Motor neuron (in vitro differentiated cells): ENCODE data around the gene BNC1. TPM values are rescaled to one million over a fixed set of nuclear protein-coding genes. Genes with fewer than 3 reads are reported as not detected.

ENCODE experiments used
- ATAC-seq, 8 experiments: fragments of 200-7000 bp; cut with Tn5 transposase; replicated peaks in 6 of 8; 2 replicates each; pipeline ENCODE4 v1.8.0; 2021; ENCODE audit warnings: mild to moderate bottlenecking in 8 of 8, moderate library complexity in 8 of 8
- H3K27ac ChIP-seq, 2 donors: fragments of 250-450 bp; sonication (Bioruptor Pico); 2 replicates each; pipeline ENCODE4 v1.9.0; 2021; ENCODE audit warnings: antibody characterized with exemption in 2 of 2, mild to moderate bottlenecking in 2 of 2, moderate library complexity in 1 of 2
- H3K4me1 ChIP-seq, 2 donors: fragments of 250-450 bp; sonication (Bioruptor Pico); replicated peaks in 1 of 2; 2 replicates each; pipeline ENCODE4 v1.6.1; 2021; ENCODE audit warnings: antibody characterized with exemption in 2 of 2, mild to moderate bottlenecking in 2 of 2, moderate library complexity in 1 of 2
- H3K4me3 ChIP-seq, 5 donors: fragments of 250-450 bp; sonication (Bioruptor Pico); 2 replicates each; pipeline ENCODE4 v1.9.0; 2021; ENCODE audit warnings: antibody characterized with exemption in 5 of 5, mild to moderate bottlenecking in 5 of 5, moderate library complexity in 4 of 5
- WGBS, 10 experiments: fragments of 450-650 bp; shearing (Covaris generic); methylation state at CpG; one replicate each; pipeline ENCODE4 v1.0.0; 2022; 5-methylcytosine and 5-hydroxymethylcytosine counted together
- in situ Hi-C, 9 experiments: fragments of 400-800 bp; cut with MboI; loops; one replicate each; pipeline ENCODE4 v1.15.0; 2021; ENCODE audit warnings: low sequenced_read_pairs in 9 of 9, low pct_unique_long_range_greater_than_20kb in 2 of 9; ENCODE audit not compliant: unreplicated experiment in 9 of 9
- total RNA-seq, 8 experiments: library from RNA; unstranded; fragments of 300-600 nt; gene quantifications; 2 replicates each; pipeline versions ENCODE4 v1.2.3 to v1.2.4, GENCODE V29; 2022

BNC1 gene
- total RNA-seq, 8 experiments from 2014 or later = 0.05 to 7.1 (median 0.15) TPM

DNA sequence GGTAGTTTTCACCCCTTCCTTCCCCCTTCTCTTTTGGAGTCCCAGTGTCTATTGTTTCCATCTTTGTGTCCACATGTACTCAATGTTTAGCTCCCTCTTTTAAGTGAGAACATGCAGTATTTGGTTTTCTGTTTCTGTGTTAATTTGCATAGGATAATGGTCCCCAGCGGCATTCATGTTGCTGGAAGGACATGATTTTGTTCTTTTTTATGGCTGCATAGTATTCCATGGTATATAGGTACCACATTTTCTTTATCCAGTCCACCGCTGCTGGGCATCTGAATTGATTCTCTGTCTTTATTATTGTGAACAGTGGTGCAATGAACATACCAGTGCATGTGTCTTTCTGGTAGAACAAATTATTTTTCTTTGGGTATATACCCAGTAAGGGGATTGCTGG lies 69.2 kb downstream of the BNC1 start:
- peaks cover 0 to 8% of the 10 kb centered on the region in 2 donors for H3K4me1 ChIP-seq
- ATAC-seq = no peak
- H3K4me3 ChIP-seq = no peak overlapping the region
- WGBS, 10 experiments = 81 to 100% (median 98%) methylated on average over 1 to 2 of the region's 2 CpGs
- no peak overlapping the region for H3K27ac ChIP-seq
- in situ Hi-C loops = loop anchor here in 1 of 9 experiments (25.0 kb wide), 1 partner anchor 203 kb away; the partner anchor contains the start of gene C15orf40

DNA sequence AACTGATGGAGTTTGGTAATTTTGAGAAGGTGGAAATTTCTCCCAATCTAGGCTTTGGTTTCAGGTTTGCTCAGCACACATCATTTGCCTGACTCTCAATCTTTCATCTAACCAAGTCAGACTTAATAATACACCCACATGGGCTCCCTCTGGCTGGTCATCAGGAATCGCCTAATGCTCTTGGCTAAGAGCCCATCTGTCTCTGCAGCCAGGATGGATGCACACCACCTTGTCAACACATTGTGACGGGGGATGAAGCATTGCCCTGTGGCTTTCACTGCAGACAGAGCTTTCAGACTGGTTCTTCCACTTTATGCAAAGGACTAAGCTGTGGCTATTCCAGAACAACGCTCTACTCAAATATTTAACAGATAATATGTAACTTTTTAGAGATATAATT lies 73.8 kb downstream of the BNC1 start:
- Histone ChIP-seq H3K4me3 (no peak overlapping the region), H3K27ac (no peak overlapping the region), H3K4me1 (peaks cover 0 to 14% of the 10 kb centered on the region in 2 donors)
- WGBS, 10 experiments = 0 to 86% (median 40%) methylated on average over 1 to 2 of the region's 3 CpGs; no CpG with 5 or more reads in 2 of the 10 experiments
- in situ Hi-C loops = loop anchor here in 1 of 9 experiments (25.0 kb wide), 1 partner anchor 198 kb away; the partner anchor contains the start of gene C15orf40
- peak in 7 of 8 experiments; percentile 3 to 52 (median 23) for ATAC-seq

DNA sequence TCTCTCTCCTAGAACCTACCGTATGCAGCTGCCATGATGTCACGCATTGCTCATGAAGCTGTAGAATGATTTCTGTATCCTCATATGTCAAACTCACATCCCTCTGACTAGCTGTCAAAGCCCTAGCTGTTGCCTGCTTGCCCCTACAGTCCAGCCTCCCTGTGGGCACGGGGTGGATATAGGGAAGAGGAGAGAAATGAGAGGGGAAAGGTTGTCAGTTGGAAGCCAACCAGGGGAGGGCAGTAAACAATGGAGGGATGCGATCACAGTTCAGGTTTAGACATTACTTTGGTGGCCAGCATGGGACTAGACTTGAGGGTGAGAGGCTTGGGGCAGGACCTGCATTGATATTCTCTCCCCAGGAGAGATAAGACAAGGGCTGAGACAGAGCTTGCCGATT lies 75.1 kb downstream of the BNC1 start:
- Histone ChIP-seq H3K27ac (no peak overlapping the region), H3K4me1 (peaks cover 12 to 22% of the 10 kb centered on the region in 2 donors), H3K4me3 (no peak overlapping the region)
- no peak for ATAC-seq
- in situ Hi-C loops = loop anchor here in 1 of 9 experiments (25.0 kb wide), 1 partner anchor 197 kb away; the partner anchor contains the start of gene C15orf40
- 55 to 100% (median 92%) methylated on average over 1 to 5 of the region's 5 CpGs for WGBS, 10 experiments

DNA sequence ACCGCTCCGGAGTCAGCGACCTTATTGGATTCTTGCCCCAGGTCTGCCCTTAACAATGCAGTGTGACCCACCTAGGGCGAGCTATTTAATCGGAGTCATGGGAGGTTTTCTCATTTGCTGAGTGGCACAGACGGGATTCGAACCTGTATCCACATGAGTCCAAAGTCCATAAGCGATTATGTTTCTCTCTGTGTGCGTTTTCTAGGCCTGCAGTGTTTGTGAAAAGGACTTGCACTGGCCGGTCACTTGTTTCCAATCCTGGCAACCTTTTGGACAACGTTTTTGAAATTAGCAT lies 76.2 kb downstream of the BNC1 start:
- Histone ChIP-seq H3K4me1 (peaks cover 22% of the 10 kb centered on the region in 2 donors), H3K4me3 (peak overlapping the region; percentile 55 to 99 (median 70)), H3K27ac (peak overlapping the region; percentile 92)
- in situ Hi-C loops = loop anchor here in 1 of 9 experiments (25.0 kb wide), 1 partner anchor 196 kb away; the partner anchor contains the start of gene C15orf40
- no peak for ATAC-seq
- 9 to 67% (median 17%) methylated on average over 2 to 8 of the region's 11 CpGs; no CpG with 5 or more reads in 6 of the 10 experiments for WGBS, 10 experiments

DNA sequence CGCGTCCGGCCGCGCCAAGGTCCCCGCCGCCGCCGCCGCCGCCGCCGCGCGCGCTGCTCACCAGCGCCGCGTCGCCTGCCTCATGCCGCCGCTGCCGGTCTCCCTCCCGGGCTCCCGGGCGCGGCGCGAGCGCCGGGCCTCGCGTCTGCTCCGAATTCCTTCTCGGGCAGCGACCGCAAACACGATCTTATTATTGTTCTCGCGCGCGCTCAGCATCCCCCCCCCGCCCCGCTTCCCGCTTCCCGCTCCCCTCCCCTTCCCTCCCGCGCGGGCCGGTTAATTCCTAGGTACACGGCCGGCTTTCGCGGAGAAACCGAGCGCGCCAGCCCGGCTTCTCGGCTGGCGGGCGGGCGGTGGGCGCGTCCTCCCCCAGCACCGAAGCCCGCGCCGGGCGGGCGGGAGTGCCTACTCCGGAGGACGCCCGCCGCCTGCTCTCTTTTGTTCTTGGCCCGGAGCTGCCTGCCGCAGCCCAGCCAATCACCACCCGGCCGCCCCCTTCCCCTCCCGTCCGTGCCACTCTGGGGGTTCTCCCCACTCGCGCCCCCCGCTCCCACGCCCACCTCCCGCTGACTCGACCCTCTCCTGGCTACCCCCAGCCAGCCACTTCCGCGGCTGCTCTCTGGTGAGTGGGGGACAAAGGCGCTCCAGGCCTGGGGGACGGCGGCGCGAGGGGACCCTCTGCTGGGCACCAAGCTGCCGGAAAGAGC lies 76.7 kb downstream of the BNC1 start, which contains the start of gene HDGFL3:
Gene HDGFL3, minus strand, starts transcription at position 164 of the 707 bp plus-strand sequence. CDS start 409 bp downstream, outside the sequence.
- H3K27ac ChIP-seq = peak within 1 kb of the TSS; percentile 92
- H3K4me1 ChIP-seq = peaks cover 22 to 24% of the 10 kb centered on the region in 2 donors
- in situ Hi-C loops = loop anchor here in 1 of 9 experiments (25.0 kb wide), 1 partner anchor 196 kb away; the partner anchor contains the start of gene C15orf40
- peak within 1 kb of the TSS; percentile 55 to 99 (median 70) for H3K4me3 ChIP-seq
- ATAC-seq = peak; percentile 37 to 77 (median 70)
- no CpG with 5 or more reads among the region's 94 CpGs for WGBS, 10 experiments

DNA sequence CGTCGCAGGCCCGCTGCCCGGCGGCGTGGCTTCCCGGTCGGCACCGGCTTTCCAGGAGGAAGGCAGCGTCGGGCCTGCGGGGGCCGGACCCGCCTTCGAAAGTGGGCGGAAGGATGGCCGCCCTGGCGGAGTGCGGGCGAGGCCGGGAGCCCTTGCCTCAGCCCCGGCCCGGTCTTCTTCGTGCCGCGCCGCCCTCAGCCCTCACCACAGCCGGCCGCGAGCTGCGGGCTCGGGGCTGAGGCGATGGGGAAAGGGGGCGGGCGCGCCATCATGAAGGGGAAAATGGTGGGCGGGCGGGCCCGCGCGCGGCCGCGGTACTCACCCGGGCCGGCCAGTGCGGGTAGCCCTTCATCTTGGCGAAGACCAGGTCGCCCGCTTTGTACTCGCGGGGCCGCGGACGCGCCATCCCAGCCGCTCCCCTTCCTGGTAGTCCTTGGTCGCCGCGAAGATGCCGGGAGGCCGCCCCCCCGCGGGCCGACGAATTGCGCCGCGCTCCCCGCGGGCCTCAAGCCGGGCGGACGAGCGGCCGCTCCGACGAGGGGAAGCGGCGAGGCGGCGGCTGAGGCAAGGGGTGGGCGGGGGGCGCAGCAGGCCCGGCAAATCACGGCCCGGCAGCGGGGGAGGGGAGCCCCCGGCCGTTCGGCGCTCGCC lies 77.3 kb downstream of the BNC1 start:
- peak overlapping the region; percentile 55 to 99 (median 70) for H3K4me3 ChIP-seq
- peaks cover 22 to 24% of the 10 kb centered on the region in 2 donors for H3K4me1 ChIP-seq
- WGBS, 10 experiments = no CpG with 5 or more reads among the region's 93 CpGs
- H3K27ac ChIP-seq = peak overlapping the region; percentile 92
- in situ Hi-C loops = loop anchor here in 1 of 9 experiments (25.0 kb wide), 1 partner anchor 195 kb away; the partner anchor contains the start of gene C15orf40
- peak; percentile 25 to 63 (median 50) for ATAC-seq

DNA sequence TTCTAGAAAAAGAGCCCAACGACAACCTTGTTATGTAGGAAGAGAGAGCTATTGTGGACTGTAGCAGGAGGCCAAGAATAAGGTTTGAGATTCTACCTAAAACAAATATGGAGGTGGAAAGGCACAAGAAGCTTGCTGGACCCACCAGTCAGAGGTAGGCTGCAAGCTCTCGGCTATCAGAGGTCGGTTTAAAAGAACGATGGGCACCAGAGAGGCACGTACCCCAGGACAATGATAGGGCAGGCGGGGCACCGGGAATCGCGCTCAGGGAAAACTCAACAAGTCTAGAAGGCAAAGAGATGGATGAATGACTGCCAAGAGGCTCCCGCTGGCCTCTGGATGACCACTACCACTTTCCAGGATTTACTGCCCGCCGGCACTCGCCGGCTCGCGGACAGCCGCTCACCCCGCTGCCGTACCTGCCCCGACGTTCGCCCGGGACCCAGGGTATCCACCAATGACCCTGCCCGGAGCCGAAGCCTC lies 77.9 kb downstream of the BNC1 start:
- 0 to 14% (median 2%) methylated on average over 1 to 9 of the region's 25 CpGs; no CpG with 5 or more reads in 2 of the 10 experiments for WGBS, 10 experiments
- Histone ChIP-seq H3K4me1 (peaks cover 22 to 24% of the 10 kb centered on the region in 2 donors), H3K27ac (peak overlapping the region; percentile 92), H3K4me3 (peak overlapping the region; percentile 55 to 99 (median 70))
- in situ Hi-C loops = loop anchor here in 1 of 9 experiments (25.0 kb wide), 1 partner anchor 194 kb away; the partner anchor contains the start of gene C15orf40
- ATAC-seq = peak in 5 of 8 experiments; percentile 1 to 7 (median 3)

Other genes starting within 250 kb of the BNC1 start
- 10 to 100 TPM; 42.5 to 83.0 (median 52.7) TPM for gene BTBD1, start 217.4 kb downstream of the BNC1 start, total RNA-seq
- gene TM6SF1, start 177.0 kb downstream of the BNC1 start, total RNA-seq = 1 to 10 TPM in 3 of 8 experiments, under 1 TPM in 3, not detected in 2; 0.33 to 4.3 (median 0.78) TPM
- gene HDGFL3, start 76.8 kb downstream of the BNC1 start, total RNA-seq = 100 to 1,000 TPM in 5 of 8 experiments, 10 to 100 TPM in 3; 39.4 to 174 (median 107) TPM
- gene SH3GL3, start 162.7 kb upstream of the BNC1 start, total RNA-seq = 10 to 100 TPM in 4 of 8 experiments, 1 to 10 TPM in 4; 3.7 to 22.6 (median 10.5) TPM